Suppressor macrophage (primary cell): Measurements from ENCODE around the gene SLC48A1.

Experiments
- DNase-seq, 4 experiments: peaks; one replicate each; pipeline ENCODE4 v3.0.0-alpha.2; 2020 to 2022

Gene SLC48A1

GRCh38 chr12:47778881-47779280 lies 5.8 kb downstream of the SLC48A1 start:
- no peak for DNase-seq

GRCh38 chr12:47779301-47779942 lies 6.4 kb downstream of the SLC48A1 start:
- DNase-seq: peak; percentile 89 to 94 (median 92)

- DNase-seq: no peak
These were observed 7.0 kb downstream of the SLC48A1 start for GRCh38 chr12:47779943-47780504.

- no peak for DNase-seq
These were observed 8.7 kb downstream of the SLC48A1 start for GRCh38 chr12:47781479-47782371.

GRCh38 chr12:47782372-47782770 lies 9.3 kb downstream of the SLC48A1 start:
- no peak for DNase-seq

GRCh38 chr12:47783024-47783755 lies 10.2 kb downstream of the SLC48A1 start:
- no peak for DNase-seq

GRCh38 chr12:47783821-47784819 lies 11.1 kb downstream of the SLC48A1 start:
- DNase-seq: no peak

- no peak for DNase-seq
These were observed 12.2 kb downstream of the SLC48A1 start for GRCh38 chr12:47785036-47785886.

- no peak for DNase-seq
These were observed 13.0 kb downstream of the SLC48A1 start for GRCh38 chr12:47785887-47786661.

GRCh38 chr12:47786662-47787280 lies 13.7 kb downstream of the SLC48A1 start:
- no peak for DNase-seq

GRCh38 chr12:47787596-47788319 lies 14.7 kb downstream of the SLC48A1 start:
- no peak for DNase-seq

- no peak for DNase-seq
These were observed 16.1 kb downstream of the SLC48A1 start for GRCh38 chr12:47789141-47789540.

GRCh38 chr12:47789712-47790489 lies 16.9 kb downstream of the SLC48A1 start:
- DNase-seq: no peak

- DNase-seq: no peak
These were observed 17.8 kb downstream of the SLC48A1 start for GRCh38 chr12:47790676-47791350.

- no peak for DNase-seq
These were observed 18.3 kb downstream of the SLC48A1 start for GRCh38 chr12:47791351-47791746.

GRCh38 chr12:47791874-47792273 lies 18.8 kb downstream of the SLC48A1 start:
- no peak for DNase-seq

GRCh38 chr12:47793015-47793681 lies 20.1 kb downstream of the SLC48A1 start:
- no peak for DNase-seq
